K562 (cell line): Measurements from ENCODE around the gene FTH1. TPM values are rescaled to one million over a fixed set of nuclear protein-coding genes. Genes with fewer than 3 reads are reported as not detected.

Source experiments
- polyA plus RNA-seq, 8 experiments: library from polyadenylated mRNA; depleted of rRNA in 4 of 8; stranded (reverse) in 5 of 8; unstranded in 3 of 8; fragments of >200 nt; fragmentation: Nextera tagmentation in 2 of 8; fragmentation: Illumina TruSeq in 1 of 8; extraction: Ambion mirVana in 2 of 8; extraction: Trizol in 1 of 8; gene quantifications; 2 replicates each; pipeline versions ENCODE4 v1.2.1 to v1.2.3, GENCODE V29; 2011 to 2014; ENCODE audit warnings: inconsistent platforms in 1 of 8, missing spikeins in 1 of 8
- small RNA-seq: library from RNA; depleted of rRNA; stranded (forward); fragments of <200 nt; gene quantifications from one replicate; pipeline ENCODE3, GENCODE V24; 2014
- total RNA-seq, 7 experiments: library from RNA; depleted of rRNA in 6 of 7; stranded (reverse); fragments of >200 nt in 6 of 7; fragmentation: Illumina TruSeq in 2 of 7; extraction: Trizol in 2 of 7; gene quantifications; 2 replicates each; pipeline versions ENCODE4 v1.2.1 to v1.2.3, GENCODE V29; 2011 to 2021; ENCODE audit warnings: low replicate concordance in 1 of 7

Gene FTH1
- total and polyA plus RNA-seq, 9 of the 15 experiments (the other 6 are each of a cell fraction or from before 2014, with no cell fraction given): 370 to 3,146 (median 802) TPM

Small RNAs within 50 kb of the gene (small RNA-seq; reads per million reads assigned to genes)
- gene RNU6-1243P: not detected

Other genes starting within 250 kb of the FTH1 start
Only the 7 nearest of the 11 such genes appear.
- gene FEN1, start 174.7 kb downstream of the FTH1 start, total RNA-seq (2014; rRNA removed): 156 and 172 TPM in 2 replicates
- 130 and 137 TPM in 2 replicates for gene FEN1, start 174.7 kb downstream of the FTH1 start, total RNA-seq (2014; rRNA removed; fragmentation: Illumina TruSeq; extraction: Trizol)
- gene FEN1, start 174.7 kb downstream of the FTH1 start, total RNA-seq (2015; rRNA removed; fragmentation: Illumina TruSeq; extraction: Trizol): 150 and 154 TPM in 2 replicates
- 140 and 150 TPM in 2 replicates for gene FEN1, start 174.7 kb downstream of the FTH1 start, total RNA-seq (2021)
- 91.3 and 124 TPM in 2 replicates for gene FEN1, start 174.7 kb downstream of the FTH1 start, polyA plus RNA-seq (2011; rRNA removed)
- gene FEN1, start 174.7 kb downstream of the FTH1 start, polyA plus RNA-seq (2014; fragmentation: Illumina TruSeq; extraction: Trizol): 138 and 146 TPM in 2 replicates
- gene FEN1, start 174.7 kb downstream of the FTH1 start, polyA plus RNA-seq (2014; fragmentation: Nextera tagmentation; extraction: Ambion mirVana): 10 to 100 TPM; 58.1 to 86.8 TPM
- 132 and 136 TPM in 2 replicates for gene FEN1, start 174.7 kb downstream of the FTH1 start, polyA plus RNA-seq (2014; rRNA removed)
- 250 and 292 TPM in 2 replicates for gene FADS1, start 150.6 kb downstream of the FTH1 start, total RNA-seq (2014; rRNA removed)
- gene FADS1, start 150.6 kb downstream of the FTH1 start, total RNA-seq (2014; rRNA removed; fragmentation: Illumina TruSeq; extraction: Trizol): 367 and 390 TPM in 2 replicates
- 353 and 364 TPM in 2 replicates for gene FADS1, start 150.6 kb downstream of the FTH1 start, total RNA-seq (2015; rRNA removed; fragmentation: Illumina TruSeq; extraction: Trizol)
- 378 and 411 TPM in 2 replicates for gene FADS1, start 150.6 kb downstream of the FTH1 start, total RNA-seq (2021)
- 747 and 864 TPM in 2 replicates for gene FADS1, start 150.6 kb downstream of the FTH1 start, polyA plus RNA-seq (2011; rRNA removed)
- 394 and 457 TPM in 2 replicates for gene FADS1, start 150.6 kb downstream of the FTH1 start, polyA plus RNA-seq (2014; fragmentation: Illumina TruSeq; extraction: Trizol)
- gene FADS1, start 150.6 kb downstream of the FTH1 start, polyA plus RNA-seq (2014; fragmentation: Nextera tagmentation; extraction: Ambion mirVana): 100 to 1,000 TPM; 110 to 174 TPM
- gene FADS1, start 150.6 kb downstream of the FTH1 start, polyA plus RNA-seq (2014; rRNA removed): 295 and 314 TPM in 2 replicates
- 13.2 and 17.7 TPM in 2 replicates for gene FADS2, start 139.3 kb downstream of the FTH1 start, total RNA-seq (2014; rRNA removed)
- gene FADS2, start 139.3 kb downstream of the FTH1 start, total RNA-seq (2014; rRNA removed; fragmentation: Illumina TruSeq; extraction: Trizol): 14.5 and 16.2 TPM in 2 replicates
- 11.5 and 12.0 TPM in 2 replicates for gene FADS2, start 139.3 kb downstream of the FTH1 start, total RNA-seq (2015; rRNA removed; fragmentation: Illumina TruSeq; extraction: Trizol)
- 28.6 and 30.4 TPM in 2 replicates for gene FADS2, start 139.3 kb downstream of the FTH1 start, total RNA-seq (2021)
- gene FADS2, start 139.3 kb downstream of the FTH1 start, polyA plus RNA-seq (2011; rRNA removed): 42.8 and 57.1 TPM in 2 replicates
- gene FADS2, start 139.3 kb downstream of the FTH1 start, polyA plus RNA-seq (2014; fragmentation: Illumina TruSeq; extraction: Trizol): 33.9 and 39.7 TPM in 2 replicates
- 1 to 10 TPM; 2.9 to 5.3 TPM for gene FADS2, start 139.3 kb downstream of the FTH1 start, polyA plus RNA-seq (2014; fragmentation: Nextera tagmentation; extraction: Ambion mirVana)
- gene FADS2, start 139.3 kb downstream of the FTH1 start, polyA plus RNA-seq (2014; rRNA removed): 23.9 and 27.2 TPM in 2 replicates
- gene FADS3, start 76.1 kb downstream of the FTH1 start, total RNA-seq (2014; rRNA removed): 92.7 and 125 TPM in 2 replicates
- gene FADS3, start 76.1 kb downstream of the FTH1 start, total RNA-seq (2014; rRNA removed; fragmentation: Illumina TruSeq; extraction: Trizol): 18.6 and 32.4 TPM in 2 replicates
- 55.1 and 55.3 TPM in 2 replicates for gene FADS3, start 76.1 kb downstream of the FTH1 start, total RNA-seq (2015; rRNA removed; fragmentation: Illumina TruSeq; extraction: Trizol)
- gene FADS3, start 76.1 kb downstream of the FTH1 start, total RNA-seq (2021): 105 and 106 TPM in 2 replicates
- gene FADS3, start 76.1 kb downstream of the FTH1 start, polyA plus RNA-seq (2011; rRNA removed): 148 and 226 TPM in 2 replicates
- 92.0 and 101 TPM in 2 replicates for gene FADS3, start 76.1 kb downstream of the FTH1 start, polyA plus RNA-seq (2014; fragmentation: Illumina TruSeq; extraction: Trizol)
- 1 to 10 TPM in 1 of 2 experiments, under 1 TPM in 1; 0.97 to 3.3 TPM for gene FADS3, start 76.1 kb downstream of the FTH1 start, polyA plus RNA-seq (2014; fragmentation: Nextera tagmentation; extraction: Ambion mirVana)
- gene FADS3, start 76.1 kb downstream of the FTH1 start, polyA plus RNA-seq (2014; rRNA removed): 133 and 139 TPM in 2 replicates
- gene RAB3IL1, start 50.1 kb downstream of the FTH1 start, total RNA-seq (2014; rRNA removed): 17.6 and 19.8 TPM in 2 replicates
- gene RAB3IL1, start 50.1 kb downstream of the FTH1 start, total RNA-seq (2014; rRNA removed; fragmentation: Illumina TruSeq; extraction: Trizol): 2.0 and 3.7 TPM in 2 replicates
- gene RAB3IL1, start 50.1 kb downstream of the FTH1 start, total RNA-seq (2015; rRNA removed; fragmentation: Illumina TruSeq; extraction: Trizol): 8.9 and 10.3 TPM in 2 replicates
- 42.6 and 46.2 TPM in 2 replicates for gene RAB3IL1, start 50.1 kb downstream of the FTH1 start, total RNA-seq (2021)
- 15.5 and 17.7 TPM in 2 replicates for gene RAB3IL1, start 50.1 kb downstream of the FTH1 start, polyA plus RNA-seq (2011; rRNA removed)
- 25.1 and 31.8 TPM in 2 replicates for gene RAB3IL1, start 50.1 kb downstream of the FTH1 start, polyA plus RNA-seq (2014; fragmentation: Illumina TruSeq; extraction: Trizol)
- gene RAB3IL1, start 50.1 kb downstream of the FTH1 start, polyA plus RNA-seq (2014; fragmentation: Nextera tagmentation; extraction: Ambion mirVana): under 1 TPM; 0.15 to 0.25 TPM
- 28.2 and 29.7 TPM in 2 replicates for gene RAB3IL1, start 50.1 kb downstream of the FTH1 start, polyA plus RNA-seq (2014; rRNA removed)
- 0.36 and 0.61 TPM in 2 replicates for gene BEST1, start 17.3 kb downstream of the FTH1 start, total RNA-seq (2014; rRNA removed)
- 0.35 and 0.40 TPM in 2 replicates for gene BEST1, start 17.3 kb downstream of the FTH1 start, total RNA-seq (2014; rRNA removed; fragmentation: Illumina TruSeq; extraction: Trizol)
- gene BEST1, start 17.3 kb downstream of the FTH1 start, total RNA-seq (2015; rRNA removed; fragmentation: Illumina TruSeq; extraction: Trizol): 0.07 and 0.11 TPM in 2 replicates
- gene BEST1, start 17.3 kb downstream of the FTH1 start, total RNA-seq (2021): 0.85 and 1.0 TPM in 2 replicates
- gene BEST1, start 17.3 kb downstream of the FTH1 start, polyA plus RNA-seq (2011; rRNA removed): 0.22 and 0.49 TPM in 2 replicates
- gene BEST1, start 17.3 kb downstream of the FTH1 start, polyA plus RNA-seq (2014; fragmentation: Illumina TruSeq; extraction: Trizol): 0.73 and 0.86 TPM in 2 replicates
- gene BEST1, start 17.3 kb downstream of the FTH1 start, polyA plus RNA-seq (2014; fragmentation: Nextera tagmentation; extraction: Ambion mirVana): under 1 TPM; 0.27 to 0.62 TPM
- gene BEST1, start 17.3 kb downstream of the FTH1 start, polyA plus RNA-seq (2014; rRNA removed): 1.3 TPM in 2 replicates
- gene INCENP, start 156.4 kb upstream of the FTH1 start, total RNA-seq (2014; rRNA removed): 51.4 and 59.4 TPM in 2 replicates
- gene INCENP, start 156.4 kb upstream of the FTH1 start, total RNA-seq (2014; rRNA removed; fragmentation: Illumina TruSeq; extraction: Trizol): 25.0 and 35.2 TPM in 2 replicates
- 28.2 and 29.9 TPM in 2 replicates for gene INCENP, start 156.4 kb upstream of the FTH1 start, total RNA-seq (2015; rRNA removed; fragmentation: Illumina TruSeq; extraction: Trizol)
- gene INCENP, start 156.4 kb upstream of the FTH1 start, total RNA-seq (2021): 78.1 and 97.9 TPM in 2 replicates
- 25.2 and 37.0 TPM in 2 replicates for gene INCENP, start 156.4 kb upstream of the FTH1 start, polyA plus RNA-seq (2011; rRNA removed)
- 40.9 and 52.0 TPM in 2 replicates for gene INCENP, start 156.4 kb upstream of the FTH1 start, polyA plus RNA-seq (2014; fragmentation: Illumina TruSeq; extraction: Trizol)
- gene INCENP, start 156.4 kb upstream of the FTH1 start, polyA plus RNA-seq (2014; fragmentation: Nextera tagmentation; extraction: Ambion mirVana): 1 to 10 TPM; 1.1 to 3.3 TPM
- 41.9 and 46.4 TPM in 2 replicates for gene INCENP, start 156.4 kb upstream of the FTH1 start, polyA plus RNA-seq (2014; rRNA removed)